Inferior parietal cortex (tissue), 1 donor: Measurements from ENCODE around the gene PRKCB.
A peak's percentile ranks its signal among the peaks of the same experiment; 100 is the strongest.

Source experiments
- DNase-seq: peaks from one replicate; pipeline ENCODE4 v3.0.0-alpha.2; 2016; ENCODE audit errors: extremely low spot score

Gene PRKCB

DNA sequence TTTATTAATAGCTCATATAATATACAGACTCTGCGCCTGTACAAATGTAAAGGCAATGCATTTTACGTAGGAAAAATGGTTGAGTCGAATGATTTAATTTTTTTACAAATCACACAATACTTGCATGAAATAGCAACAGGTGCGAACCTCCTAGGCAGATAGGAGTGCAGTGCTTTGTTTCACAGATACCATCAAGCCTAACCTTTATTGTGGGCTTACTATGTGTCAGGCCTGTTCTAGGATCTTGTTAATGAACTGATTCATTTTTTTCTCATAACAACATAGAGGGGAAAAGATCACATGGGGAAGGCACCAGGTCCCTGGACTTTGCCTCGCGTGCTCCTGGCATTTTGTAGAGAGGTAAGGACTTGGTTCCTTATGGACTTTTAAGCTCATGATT is 107.8 kb downstream of the PRKCB start:
- no peak for DNase-seq

DNA sequence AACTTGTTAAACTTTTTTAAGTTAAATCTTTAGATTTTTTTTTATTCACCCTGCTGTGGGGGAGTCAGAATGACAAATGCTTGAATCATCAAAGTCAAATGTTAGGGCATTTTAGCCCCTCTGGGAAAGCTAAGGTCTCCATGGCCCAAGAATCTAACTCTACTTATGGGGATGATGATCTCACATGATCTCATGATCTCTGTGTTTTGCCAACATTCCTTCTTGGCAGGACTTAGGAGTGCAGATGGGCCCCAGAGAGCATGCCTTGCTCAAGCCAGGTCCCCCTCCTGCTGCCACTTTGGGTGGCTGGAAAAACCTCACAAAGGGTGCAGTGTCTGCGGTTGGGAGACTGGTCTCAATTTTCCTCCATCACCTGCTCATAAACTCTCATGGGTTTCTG is 108.6 kb downstream of the PRKCB start:
- no peak for DNase-seq

DNA sequence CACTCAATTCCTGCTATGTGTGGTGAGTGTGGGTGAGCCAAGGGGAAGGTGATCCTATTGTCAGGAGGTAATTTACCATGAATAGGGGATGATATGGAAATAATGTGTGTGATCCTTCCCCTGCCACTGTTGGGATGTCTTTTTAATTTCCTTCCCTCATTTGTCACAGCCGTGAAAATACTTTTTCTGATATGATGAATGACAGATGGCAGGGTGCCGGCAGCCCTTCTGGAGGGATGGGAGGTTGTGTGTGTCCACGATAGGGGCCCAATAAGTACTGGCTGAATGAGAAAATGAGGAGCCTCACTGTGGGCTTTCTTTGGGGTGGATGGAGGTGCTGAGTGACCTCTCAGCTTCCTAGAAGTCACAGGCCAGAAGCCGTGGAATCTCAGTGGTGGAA is 109.5 kb downstream of the PRKCB start:
- DNase-seq: no peak

DNA sequence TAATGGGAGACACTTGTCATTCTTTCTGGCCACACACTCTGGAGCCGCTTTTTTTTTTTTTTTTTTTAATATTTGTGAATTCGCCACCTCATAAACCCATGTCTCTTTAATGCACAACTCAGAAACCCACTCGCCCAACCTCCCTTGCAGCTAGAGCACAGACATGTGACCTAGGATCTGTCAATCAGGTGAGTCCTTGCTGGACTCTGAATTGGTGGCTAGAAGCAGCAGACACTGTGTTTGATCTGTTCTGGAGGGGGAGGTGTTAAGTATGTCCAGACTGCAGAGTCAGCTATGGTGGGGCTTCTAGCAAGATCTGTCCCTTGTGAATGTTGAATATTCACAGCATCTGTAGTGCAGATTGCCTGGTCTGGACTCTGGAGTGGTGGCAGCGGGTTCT is 112.1 kb downstream of the PRKCB start:
- no peak for DNase-seq

DNA sequence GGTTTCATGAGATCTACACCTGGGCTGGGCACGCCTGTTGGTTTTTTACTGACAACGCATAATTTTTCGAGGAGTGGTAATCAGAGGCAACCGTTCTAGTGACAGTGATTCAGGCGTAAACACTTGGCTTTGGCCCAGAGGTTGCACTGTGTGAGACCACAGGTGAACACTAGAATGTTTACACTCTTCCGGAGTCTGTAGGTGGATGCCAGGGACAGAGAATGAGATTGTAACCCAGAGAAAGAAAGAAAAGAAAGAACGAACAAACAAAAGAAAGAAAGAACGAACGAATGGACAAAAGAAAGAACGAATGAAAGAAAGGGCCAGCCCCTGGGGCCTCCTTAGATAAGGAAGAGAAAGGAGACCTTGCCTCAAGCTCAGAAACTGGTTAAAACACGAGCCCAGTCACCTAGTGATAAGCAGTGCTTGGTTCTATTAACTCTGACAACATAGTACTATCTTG is 113.2 kb downstream of the PRKCB start:
- no peak for DNase-seq

DNA sequence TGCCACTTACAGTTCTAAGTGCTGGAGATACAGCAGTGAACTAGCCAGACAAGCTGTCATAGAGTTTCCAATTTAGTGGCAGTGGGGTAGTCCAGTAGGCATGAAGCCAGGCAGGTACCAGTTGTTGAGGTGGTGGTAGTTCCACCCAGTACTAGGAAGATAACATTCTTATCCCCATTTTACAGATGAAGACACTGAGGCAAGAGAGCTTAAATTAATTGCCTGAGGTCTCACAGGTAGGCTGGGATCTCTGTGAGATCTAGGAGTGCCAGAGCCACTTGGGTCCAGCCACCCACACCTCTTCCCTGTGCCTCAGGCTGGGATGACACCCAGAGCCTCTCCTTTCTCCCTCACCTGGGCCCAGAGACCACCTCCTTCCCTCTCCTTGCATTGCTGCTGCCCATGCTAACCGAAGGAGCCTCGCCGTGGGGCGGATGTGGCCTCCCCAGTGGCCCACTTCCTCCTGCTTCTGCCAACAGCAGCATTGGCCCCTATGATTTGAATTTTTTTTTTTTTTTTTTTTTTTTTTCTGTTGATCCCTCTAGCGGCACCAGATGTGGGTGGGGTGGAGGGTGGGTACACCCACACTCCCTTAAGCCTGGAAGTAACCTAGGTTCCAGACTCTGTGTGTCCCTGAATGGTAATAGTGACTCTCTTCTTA is 114.0 kb downstream of the PRKCB start:
- no peak for DNase-seq

DNA sequence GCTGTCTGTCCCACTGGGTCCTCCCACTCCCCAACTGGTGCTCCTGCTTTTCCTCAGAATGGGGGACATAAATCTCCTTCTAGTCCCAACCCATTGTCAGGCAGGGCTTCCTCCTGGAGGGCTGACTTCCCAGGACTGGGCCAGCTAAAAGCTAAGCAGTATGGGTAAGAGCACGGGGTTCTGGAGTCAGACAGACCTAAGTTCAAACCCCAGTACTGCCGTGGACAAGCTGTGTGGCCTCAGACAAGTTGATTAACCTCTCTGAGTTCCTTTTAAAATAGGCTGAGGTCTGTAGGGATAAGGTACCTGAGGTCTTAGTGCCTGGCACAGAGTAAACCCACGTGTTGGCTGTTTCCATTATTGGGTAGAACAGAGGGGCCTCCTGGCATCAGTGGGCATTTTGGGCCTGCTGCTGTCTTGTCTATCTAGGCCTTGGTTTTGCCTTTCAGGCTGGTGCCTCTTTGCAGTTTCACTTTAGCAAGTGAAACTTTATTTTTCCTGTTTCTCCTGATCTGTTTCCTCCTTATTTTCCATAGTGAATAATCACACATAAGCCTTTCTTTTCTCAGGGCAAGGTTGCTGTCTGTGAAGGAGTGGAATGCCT is 114.6 kb downstream of the PRKCB start:
- DNase-seq: no peak

DNA sequence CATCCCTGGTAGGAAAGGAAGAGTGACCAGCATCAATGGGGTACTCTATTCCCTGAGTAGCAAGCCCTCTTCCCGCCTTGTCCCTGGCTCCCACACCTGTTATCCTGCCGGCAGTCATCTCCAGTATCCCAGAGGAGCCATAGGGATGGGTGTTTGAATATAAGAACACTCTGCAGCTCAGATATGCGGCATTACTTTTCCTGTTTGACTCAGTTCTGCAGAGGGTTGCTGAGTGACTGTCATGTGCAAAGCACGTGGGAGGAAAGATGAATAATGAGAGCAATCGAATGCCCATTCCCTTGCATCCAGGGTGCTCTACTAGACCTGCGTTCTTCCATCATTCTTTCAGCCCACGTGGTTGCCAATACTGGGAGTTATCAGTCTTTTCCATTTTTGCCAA is 115.1 kb downstream of the PRKCB start:
- DNase-seq: no peak

DNA sequence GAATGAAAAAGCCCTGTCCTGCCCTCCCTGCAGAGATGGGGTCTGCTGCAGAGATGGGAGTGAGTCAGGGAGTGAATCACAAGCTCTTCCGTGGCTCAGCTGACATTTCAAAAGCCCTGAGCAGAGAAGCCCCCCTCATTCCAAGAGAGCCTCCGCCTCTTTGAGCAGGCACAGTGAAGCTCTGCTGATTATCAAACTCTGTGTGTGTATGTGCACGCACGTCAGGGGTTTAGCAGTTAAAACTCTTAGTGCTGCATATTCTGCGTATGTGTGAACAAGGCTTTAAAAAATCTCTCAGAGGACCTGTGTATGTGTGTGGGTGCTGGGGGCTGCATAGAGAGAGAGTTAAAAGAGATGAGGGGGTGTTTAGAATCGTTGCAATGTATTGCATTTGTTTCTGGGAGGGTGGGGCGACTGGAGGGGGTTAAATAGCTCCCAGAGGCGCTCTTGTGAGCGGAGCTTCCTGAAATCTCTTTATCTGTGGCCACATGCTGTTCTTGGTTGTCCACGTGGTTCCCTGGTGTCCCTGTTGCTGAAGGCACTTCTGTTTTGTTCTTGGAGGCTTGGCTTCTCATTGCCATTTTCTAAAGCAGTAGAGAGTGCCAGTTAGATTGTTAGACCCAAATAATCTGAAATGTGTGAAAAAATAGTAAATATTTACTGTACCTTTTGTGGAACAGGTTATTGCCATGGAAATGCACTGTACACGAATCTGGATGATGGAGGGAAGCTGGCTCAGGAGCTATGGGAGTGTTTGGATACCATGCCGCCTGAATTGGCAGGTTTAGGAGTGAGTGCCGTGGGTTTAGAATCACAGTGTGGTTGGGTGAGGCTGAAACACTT is 116.6 kb downstream of the PRKCB start:
- peak; percentile 68 for DNase-seq

DNA sequence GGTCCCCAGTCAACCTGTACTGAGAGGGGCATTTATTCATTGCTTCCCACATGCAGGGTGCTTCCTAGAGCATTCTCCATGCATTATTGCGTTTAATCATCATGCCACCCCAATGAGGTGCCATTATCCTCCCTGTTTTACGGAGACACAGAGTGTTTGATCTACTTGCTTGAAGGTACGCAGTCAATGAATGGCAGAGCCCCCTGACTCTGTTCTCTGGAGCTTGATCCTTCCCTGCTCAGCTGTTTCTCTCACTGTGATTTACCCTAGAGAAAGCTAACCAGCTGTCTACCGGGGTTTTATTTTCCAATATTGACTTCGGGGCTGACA is 117.2 kb downstream of the PRKCB start:
- DNase-seq: no peak

DNA sequence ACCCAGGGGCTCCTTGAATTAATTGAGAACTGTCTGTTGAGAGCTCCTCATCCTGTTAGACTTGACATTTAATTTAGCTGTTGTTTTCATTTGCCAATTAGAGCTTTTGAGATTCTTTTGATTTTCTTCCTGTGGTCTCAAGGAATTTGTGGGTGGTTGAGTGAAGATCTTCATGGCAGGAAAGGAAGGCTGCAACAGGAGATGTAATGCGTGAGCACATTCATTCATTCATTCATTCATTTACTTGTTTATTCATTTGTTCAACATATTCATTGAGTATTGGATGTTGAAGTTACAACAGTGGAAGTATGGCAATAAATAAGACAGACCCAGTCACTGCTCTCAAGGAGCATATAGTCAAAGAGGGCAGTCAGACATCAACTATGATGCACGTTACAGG is 117.7 kb downstream of the PRKCB start:
- DNase-seq: no peak

DNA sequence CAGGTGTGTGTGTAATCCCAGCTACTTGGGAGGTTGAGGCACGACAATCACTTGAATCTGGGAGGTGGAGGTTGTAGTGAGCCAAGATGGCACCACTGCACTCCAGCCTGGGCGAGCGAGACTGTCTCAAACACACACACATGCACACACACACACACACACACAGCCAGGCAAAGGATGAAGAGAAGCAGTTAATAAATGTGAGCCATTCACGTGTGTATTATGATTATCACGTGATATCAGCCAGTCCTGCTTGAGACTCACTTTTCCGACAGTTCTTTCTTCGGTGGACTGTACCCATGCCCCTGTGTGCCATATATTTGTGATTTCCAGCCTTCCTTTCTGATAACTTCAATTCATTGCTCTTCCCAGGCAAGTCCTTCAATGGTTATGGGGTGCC is 119.3 kb downstream of the PRKCB start:
- DNase-seq: no peak

DNA sequence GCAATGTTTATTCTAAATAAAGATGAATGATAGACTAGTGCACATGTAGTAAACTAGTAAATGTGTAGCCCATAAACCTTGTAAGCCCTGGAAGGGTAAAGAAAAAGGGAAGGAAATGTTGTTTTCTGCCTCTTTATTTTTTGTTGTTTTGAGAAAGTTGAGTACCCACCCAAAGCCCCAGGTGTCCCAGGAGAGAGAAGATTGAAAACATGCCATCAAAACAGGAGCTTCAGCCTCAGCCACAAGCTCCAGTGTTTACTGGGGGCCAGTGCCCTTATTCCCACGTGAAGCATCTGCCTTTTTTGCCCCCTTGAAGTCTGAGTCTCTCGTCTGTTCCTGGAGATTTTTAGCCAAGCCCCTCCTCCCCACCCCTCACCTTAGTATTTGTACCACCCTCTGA is 121.5 kb downstream of the PRKCB start:
- DNase-seq: no peak

DNA sequence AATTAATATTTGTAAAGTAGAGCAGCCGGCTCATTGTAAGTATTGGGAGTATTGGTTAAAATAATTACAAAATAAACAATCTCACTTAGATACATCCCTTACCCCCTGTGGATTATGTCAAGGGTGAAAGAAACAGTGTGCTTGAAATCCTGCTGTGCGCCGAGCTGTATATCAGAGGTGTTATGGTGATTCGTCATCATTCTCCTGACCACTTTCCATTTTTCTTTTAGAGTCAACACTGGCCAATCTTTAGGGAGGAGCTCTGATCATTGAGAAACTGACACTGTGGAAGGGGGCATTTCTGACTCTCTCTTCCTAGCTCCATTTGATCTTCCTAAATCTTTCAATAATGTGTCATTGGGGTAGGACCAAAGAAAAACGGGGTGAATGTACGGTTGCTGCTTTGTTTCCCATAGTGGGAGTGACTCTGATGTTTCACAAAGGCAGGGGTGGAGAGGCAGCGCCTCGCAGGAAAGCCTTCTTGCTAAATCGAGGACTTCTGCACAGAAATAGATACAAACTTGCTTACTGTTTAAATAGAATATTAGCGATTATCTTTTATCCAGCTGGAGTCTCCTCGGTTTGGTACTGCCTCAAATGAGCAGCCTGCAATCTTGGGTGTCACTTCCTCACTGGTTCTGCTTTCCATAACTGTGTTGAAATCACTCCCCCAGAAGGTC is 123.4 kb downstream of the PRKCB start:
- no peak for DNase-seq

DNA sequence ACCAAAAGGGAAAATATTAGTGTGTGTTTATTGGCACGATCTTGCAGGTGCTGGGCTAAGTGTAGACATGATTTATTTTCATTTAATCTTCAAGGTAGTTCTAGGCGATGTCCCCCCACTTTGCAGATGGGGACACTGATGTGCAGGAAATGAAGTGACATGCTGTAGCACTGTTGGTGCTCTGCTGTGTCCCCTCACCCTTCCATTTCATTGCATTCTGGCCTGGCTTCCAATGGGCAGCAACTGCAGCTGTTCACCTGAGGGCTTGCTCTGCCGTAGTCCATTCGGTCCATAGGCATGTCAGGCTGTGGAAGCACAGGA is 123.9 kb downstream of the PRKCB start:
- DNase-seq: no peak

DNA sequence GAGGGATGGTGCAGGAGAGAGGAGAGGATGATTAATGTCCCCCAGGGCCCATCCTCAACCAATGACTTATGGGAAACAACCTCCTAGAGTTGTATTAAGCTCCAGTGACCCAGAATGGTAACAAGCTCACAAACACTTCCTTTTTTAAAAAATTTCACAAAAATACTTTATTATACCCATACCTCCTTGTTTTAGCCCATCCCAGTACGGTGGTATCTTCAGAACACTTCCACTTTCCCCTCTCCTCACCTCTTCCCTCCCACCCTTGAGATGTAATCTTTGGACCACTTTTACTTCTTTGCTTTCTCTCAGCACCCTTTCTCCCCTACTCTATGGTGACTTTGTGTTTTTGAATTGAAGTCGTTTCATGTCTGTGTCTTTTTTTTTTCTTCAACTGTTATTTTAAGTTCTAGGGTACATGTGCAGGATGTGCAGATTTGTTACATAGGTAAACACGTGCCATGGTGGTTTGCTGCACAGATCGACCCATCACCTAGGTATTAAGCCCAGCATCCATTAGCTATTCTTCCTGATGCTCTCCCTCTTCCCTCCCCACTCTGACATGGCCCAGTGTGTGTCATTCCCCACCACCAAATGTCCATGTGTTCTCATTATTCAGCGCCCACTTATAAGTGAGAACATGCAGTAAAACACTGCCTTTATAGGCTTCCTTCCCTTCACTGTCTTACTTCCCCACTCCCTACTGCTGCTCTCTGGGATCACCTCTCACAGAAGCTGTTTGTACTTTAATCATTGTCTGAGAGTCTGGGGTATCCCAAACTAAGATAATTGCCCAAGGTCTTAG is 124.5 kb downstream of the PRKCB start:
- no peak for DNase-seq

DNA sequence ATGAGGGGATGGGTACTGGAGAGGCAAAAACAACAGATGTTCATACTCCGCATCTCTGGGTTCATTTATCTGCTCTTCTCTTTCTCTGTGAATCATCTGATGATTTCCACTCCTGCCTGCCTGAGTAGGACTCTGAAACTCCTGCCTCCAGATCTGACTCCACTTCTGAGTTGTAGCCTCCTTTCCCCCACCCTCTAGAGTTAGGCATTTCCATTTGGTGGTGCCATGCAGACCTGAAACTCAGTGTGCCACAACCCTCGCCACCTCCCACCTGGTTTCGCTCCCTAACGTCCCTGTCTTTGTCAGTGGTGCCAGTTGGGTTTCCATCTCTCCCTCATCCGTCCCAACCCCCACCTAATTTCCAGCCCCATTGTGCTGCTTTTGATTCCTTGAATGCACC is 126.2 kb downstream of the PRKCB start:
- no peak for DNase-seq

DNA sequence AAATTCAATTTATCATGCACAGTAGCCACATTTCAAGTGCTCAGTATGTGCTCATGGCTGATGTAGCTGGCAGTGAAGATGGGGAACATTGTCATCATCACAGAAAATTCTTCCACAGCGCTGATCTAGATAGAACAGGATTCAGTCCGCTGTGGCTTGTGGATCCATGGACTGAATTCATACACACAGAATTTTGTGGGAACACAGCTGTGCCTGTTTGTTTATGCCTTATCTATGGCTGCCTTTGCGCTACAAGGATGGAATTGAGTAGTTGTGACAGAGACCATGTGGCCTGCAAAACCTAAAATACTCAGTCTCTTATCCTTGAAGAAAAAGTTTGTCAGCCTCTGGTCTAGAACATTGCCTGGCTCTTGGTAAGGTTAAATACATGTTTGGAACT is 128.4 kb downstream of the PRKCB start:
- no peak for DNase-seq

DNA sequence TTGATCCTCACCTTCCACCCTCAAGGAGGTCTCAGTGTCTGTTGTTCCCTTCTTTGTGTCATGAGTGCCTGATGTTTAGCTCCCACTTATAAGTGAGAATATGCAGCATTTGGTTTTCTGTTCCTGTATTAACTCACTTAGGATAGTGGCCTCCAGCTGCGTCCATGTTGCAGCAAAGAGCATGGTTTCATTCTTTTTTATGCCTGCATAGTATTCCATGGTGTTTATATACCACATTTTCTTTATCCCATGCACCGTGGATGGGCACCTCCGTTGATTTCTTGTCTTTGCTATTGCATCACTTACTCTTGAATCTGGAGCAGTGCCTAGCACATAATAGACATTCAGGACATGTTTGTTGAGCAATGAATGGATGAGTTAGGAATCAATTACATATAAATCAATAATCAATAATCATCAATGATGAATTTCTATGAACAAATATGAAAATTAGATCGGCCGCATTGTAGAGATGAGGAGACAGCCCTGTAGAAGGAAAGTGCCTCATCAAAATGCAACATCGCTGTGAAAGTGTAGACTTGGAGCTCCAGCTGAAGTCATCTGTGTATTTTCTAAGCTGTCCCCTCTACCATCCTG is 129.5 kb downstream of the PRKCB start:
- no peak for DNase-seq

DNA sequence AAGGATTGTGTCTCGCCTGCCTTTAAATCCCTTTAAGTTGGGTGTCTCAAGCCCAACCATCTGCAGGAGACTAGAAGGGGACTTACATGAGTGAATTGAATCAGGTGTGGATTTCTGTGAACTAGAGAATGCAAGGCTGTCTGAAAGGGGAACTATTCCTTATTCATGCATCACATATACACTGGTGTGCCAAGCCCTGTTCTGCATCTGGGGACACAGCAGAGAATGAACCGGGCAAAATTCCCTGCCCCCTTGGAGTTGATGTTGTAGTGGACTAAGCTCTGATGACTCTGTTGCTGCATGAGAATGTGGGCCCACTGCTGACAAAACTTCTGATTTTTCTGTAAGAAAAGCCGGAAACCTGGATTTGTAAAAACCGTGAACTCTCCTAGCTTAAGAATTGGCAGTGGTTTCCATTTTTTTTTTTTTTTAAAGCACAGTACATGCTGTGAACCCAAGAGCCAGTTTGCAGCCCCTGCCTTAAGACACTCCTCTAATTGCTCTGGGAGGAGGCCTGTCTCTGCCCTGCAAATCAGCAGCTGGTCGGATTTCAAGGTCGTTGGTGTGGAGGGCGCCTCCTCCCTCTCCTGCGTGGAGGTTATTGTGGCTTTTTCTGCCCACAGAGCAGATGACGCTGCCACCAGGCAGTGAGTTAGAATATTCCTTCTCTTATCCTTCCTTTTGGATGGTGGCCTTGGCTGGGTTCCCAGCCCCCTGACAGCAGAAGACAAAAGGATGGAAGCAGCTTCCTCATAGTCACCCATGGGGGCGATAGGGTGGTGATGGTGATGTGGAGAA is 131.0 kb downstream of the PRKCB start:
- DNase-seq: no peak

DNA sequence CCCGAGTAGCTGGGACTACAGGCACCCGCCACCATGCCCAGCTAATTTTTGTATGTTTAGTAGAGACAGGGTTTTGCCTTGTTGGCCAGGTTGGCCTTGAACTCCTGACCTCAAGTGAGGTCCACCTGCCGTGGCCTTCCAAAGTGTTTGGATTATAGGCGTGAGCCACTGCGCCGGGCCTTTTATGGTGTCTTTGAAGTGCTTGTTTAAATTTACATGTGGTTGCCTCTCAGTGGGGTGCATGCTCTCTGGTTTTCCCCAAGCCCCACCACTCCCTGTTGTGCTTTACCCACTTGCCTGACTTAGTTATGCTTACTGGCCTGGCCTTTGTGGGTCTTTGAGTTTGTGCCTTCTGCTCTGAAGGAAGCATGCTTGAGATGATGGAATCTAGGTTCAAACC is 132.0 kb downstream of the PRKCB start:
- DNase-seq: no peak
